Memory B cell (primary cell): ENCODE measurements around the gene C4orf46.
"Not testable (repeated sequence)": the region's sequence is repeated elsewhere in the genome, so short reads cannot be mapped to it uniquely, and the experiment has no call there.

ENCODE experiments used
- ATAC-seq: fragments of 150-1000 bp; cut with Tn5 transposase; 2 replicates; pipeline ENCODE4 v1.10.0; 2021; ENCODE audit warnings: low read depth, mild to moderate bottlenecking, moderate library complexity
- DNase-seq, 2 donors: peaks; one replicate each; pipeline ENCODE4 v3.0.0; 2022; ENCODE audit warnings: low spot score in 2 of 2
- H3K27ac Mint-ChIP-seq: one replicate; pipeline ENCODE4 v1.8.0; 2022; ENCODE audit warnings: mild to moderate bottlenecking, moderate library complexity, mixed read lengths
- H3K27me3 Mint-ChIP-seq: one replicate; pipeline ENCODE4 v1.8.0; 2022; ENCODE audit warnings: mixed read lengths
- H3K36me3 Mint-ChIP-seq: one replicate; pipeline ENCODE4 v1.8.0; 2022; ENCODE audit warnings: mild to moderate bottlenecking, mixed read lengths
- H3K4me1 Mint-ChIP-seq: one replicate; pipeline ENCODE4 v1.8.0; 2022; ENCODE audit warnings: mixed read lengths
- H3K4me3 Mint-ChIP-seq: one replicate; pipeline ENCODE4 v1.8.0; 2022; ENCODE audit warnings: mild to moderate bottlenecking, moderate library complexity, mixed read lengths
- H3K9me3 Mint-ChIP-seq: one replicate; pipeline ENCODE4 v1.8.0; 2022; ENCODE audit warnings: mixed read lengths

Gene C4orf46

DNA sequence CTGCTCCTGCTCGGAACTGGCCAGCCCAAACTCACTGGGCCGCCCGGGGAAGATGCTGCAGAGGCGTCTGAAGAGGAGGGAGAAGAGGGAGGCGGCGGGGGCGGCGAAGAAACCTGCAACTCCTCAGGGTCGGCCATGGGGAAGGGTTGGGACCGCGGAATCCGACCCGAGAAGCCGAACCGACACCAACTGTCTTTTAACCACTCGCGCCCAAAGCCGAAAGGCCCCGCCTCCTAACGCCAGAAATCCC, at the start of gene C4orf46:
TSS of gene C4orf46 (minus strand) at position 223 of the 250 bp plus-strand sequence. CDS start at position 137, 86 bp downstream.
- ATAC-seq: no peak
- Mint-ChIP-seq H3K4me3 (peak within 1 kb of the TSS; percentile 84), H3K36me3 (no peaks in the 10 kb centered on the region), H3K4me1 (peaks cover 9% of the 10 kb centered on the region), H3K27me3 (no peaks in the 10 kb centered on the region), H3K9me3 (no peaks in the 10 kb centered on the region), H3K27ac (peak within 1 kb of the TSS; percentile 88)
- DNase-seq: no peak

GRCh38 chr4:158715802-158716201, 44.1 kb upstream of the C4orf46 start:
- Mint-ChIP-seq H3K27ac (no peak overlapping the region), H3K36me3 (peaks cover 44% of the 10 kb centered on the region), H3K27me3 (no peaks in the 10 kb centered on the region), H3K4me3 (no peak overlapping the region), H3K9me3 (no peaks in the 10 kb centered on the region), H3K4me1 (peaks cover 4% of the 10 kb centered on the region)
- DNase-seq (no peak), ATAC-seq (no peak)

DNA sequence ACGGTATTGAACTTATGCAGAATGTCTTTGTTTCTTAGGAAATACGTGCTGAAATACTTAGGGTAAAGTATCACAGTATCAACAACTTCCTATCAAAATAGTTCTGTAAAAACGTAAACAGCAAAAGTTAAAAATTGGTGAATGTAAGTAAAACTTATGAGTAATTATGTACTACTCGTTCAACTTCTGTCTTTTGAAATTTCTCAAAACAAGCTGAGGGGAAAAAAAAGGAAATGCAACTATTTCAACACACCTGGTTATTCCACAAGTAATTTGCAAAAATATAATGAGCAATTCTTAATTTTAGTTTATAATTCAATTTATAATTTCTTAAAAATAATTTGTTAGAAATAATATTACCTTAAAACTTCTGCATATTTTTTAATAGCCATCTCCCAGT, 43.2 kb upstream of the C4orf46 start:
- H3K27ac Mint-ChIP-seq: no peak overlapping the region
- peaks cover 4% of the 10 kb centered on the region for H3K4me1 Mint-ChIP-seq
- no peaks in the 10 kb centered on the region for H3K27me3 Mint-ChIP-seq
- no peak for DNase-seq
- H3K9me3 Mint-ChIP-seq: no peaks in the 10 kb centered on the region
- no peak for ATAC-seq
- peaks cover 48% of the 10 kb centered on the region for H3K36me3 Mint-ChIP-seq
- no peak overlapping the region for H3K4me3 Mint-ChIP-seq

DNA sequence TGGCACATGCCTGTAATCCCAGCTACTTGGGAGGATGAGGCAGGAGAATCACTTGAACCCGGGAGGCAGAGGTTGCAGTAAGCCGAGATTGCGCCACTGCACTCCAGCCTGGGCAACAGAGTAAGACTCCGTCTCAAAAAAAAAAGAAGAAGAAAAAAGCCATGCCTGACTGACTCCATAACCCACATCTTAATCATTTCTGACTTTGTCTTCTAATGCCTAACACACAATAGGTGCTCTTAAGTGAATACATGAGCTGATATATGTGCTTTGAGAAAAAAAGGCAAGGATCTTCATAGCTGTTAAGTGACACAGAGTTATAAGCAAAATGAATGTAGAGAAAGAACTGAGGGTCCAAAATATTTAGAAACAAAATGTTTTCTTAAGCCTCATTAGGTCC, 40.9 kb upstream of the C4orf46 start:
- not testable (repeated sequence) for H3K9me3 Mint-ChIP-seq, H3K4me3 Mint-ChIP-seq, ATAC-seq, H3K27me3 Mint-ChIP-seq, H3K4me1 Mint-ChIP-seq, DNase-seq, H3K27ac Mint-ChIP-seq
- H3K36me3 Mint-ChIP-seq: peaks cover 38% of the 10 kb centered on the region

DNA sequence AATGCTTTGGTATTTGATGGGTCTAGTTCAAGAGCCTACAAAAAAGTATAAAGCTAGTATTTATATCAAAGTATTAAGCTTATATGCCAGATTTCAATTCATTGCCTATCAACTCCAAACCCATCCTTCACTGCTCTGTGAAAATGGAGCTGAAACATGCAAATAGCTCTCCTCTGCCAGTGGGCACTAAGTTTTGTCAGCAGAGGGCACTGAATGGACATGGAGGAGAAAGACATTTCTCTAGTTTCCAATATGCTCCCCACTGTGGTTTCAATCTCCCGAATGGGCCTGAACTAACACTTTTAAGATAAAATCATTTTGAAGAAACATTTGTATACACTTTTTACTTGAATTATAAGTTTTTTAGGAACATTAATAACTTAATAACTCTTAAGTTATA, 39.1 kb upstream of the C4orf46 start:
- ATAC-seq (no peak), DNase-seq (no peak)
- H3K27me3 Mint-ChIP-seq: no peaks in the 10 kb centered on the region
- no peaks in the 10 kb centered on the region for H3K9me3 Mint-ChIP-seq
- H3K27ac Mint-ChIP-seq: no peak overlapping the region
- no peak overlapping the region for H3K4me3 Mint-ChIP-seq
- H3K4me1 Mint-ChIP-seq: no peaks in the 10 kb centered on the region
- H3K36me3 Mint-ChIP-seq: peaks cover 37% of the 10 kb centered on the region

GRCh38 chr4:158704274-158704673, 32.6 kb upstream of the C4orf46 start:
- H3K27me3 Mint-ChIP-seq: no peaks in the 10 kb centered on the region
- no peaks in the 10 kb centered on the region for H3K9me3 Mint-ChIP-seq
- no peak overlapping the region for H3K27ac Mint-ChIP-seq
- no peak for ATAC-seq
- DNase-seq: no peak
- H3K36me3 Mint-ChIP-seq: peaks cover 15% of the 10 kb centered on the region
- no peak overlapping the region for H3K4me3 Mint-ChIP-seq
- H3K4me1 Mint-ChIP-seq: no peaks in the 10 kb centered on the region

DNA sequence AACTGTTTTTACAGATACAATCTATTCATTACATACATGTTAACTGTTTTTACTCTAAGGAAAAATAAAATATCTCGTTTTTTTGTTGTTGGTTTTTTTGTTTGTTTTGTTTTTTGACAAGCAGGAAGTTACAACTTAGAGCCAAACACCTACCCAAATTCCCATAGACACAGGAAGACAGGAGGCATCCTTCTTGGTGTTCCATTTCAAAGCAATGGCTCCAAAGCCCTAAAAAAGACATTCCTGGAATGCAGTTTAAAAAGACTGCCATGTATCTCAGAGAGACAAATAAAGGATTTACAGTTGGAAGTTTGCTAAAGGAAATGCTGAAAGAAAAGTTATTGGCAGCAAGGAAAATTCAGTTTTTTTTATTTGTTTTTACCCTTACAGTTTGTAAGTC, 17.1 kb upstream of the C4orf46 start:
- DNase-seq: no peak
- Mint-ChIP-seq H3K9me3 (no peaks in the 10 kb centered on the region), H3K4me3 (no peak overlapping the region), H3K36me3 (peaks cover 18% of the 10 kb centered on the region), H3K27ac (no peak overlapping the region), H3K27me3 (no peaks in the 10 kb centered on the region), H3K4me1 (no peaks in the 10 kb centered on the region)
- ATAC-seq: no peak

GRCh38 chr4:158682066-158682465, 10.4 kb upstream of the C4orf46 start:
- Mint-ChIP-seq H3K4me1 (no peaks in the 10 kb centered on the region), H3K27ac (no peak overlapping the region), H3K36me3 (peaks cover 11% of the 10 kb centered on the region), H3K27me3 (no peaks in the 10 kb centered on the region), H3K4me3 (no peak overlapping the region), H3K9me3 (no peaks in the 10 kb centered on the region)
- DNase-seq (no peak), ATAC-seq (no peak)

GRCh38 chr4:158681629-158682028, 9.9 kb upstream of the C4orf46 start:
- H3K4me3 Mint-ChIP-seq: no peak overlapping the region

GRCh38 chr4:158678767-158679166, 7.1 kb upstream of the C4orf46 start:
- Mint-ChIP-seq H3K9me3 (no peaks in the 10 kb centered on the region), H3K36me3 (peaks cover 2% of the 10 kb centered on the region), H3K27me3 (no peaks in the 10 kb centered on the region), H3K27ac (no peak overlapping the region), H3K4me1 (no peaks in the 10 kb centered on the region), H3K4me3 (no peak overlapping the region)
- no peak for DNase-seq
- ATAC-seq: no peak

More at GRCh38 chr4:158681629-158682028, 9.9 kb upstream of the C4orf46 start:
- H3K9me3 Mint-ChIP-seq: no peaks in the 10 kb centered on the region
- DNase-seq (no peak), ATAC-seq (no peak)
- H3K27me3 Mint-ChIP-seq: no peaks in the 10 kb centered on the region
- H3K27ac Mint-ChIP-seq: no peak overlapping the region
- H3K36me3 Mint-ChIP-seq: peaks cover 9% of the 10 kb centered on the region
- H3K4me1 Mint-ChIP-seq: no peaks in the 10 kb centered on the region

- peaks cover 4% of the 10 kb centered on the region for H3K4me1 Mint-ChIP-seq
- no peak for ATAC-seq
- H3K9me3 Mint-ChIP-seq: no peaks in the 10 kb centered on the region
- no peak overlapping the region for H3K4me3 Mint-ChIP-seq
- no peak overlapping the region for H3K27ac Mint-ChIP-seq
- no peak for DNase-seq
- H3K27me3 Mint-ChIP-seq: no peaks in the 10 kb centered on the region
- H3K36me3 Mint-ChIP-seq: peaks cover 2% of the 10 kb centered on the region
These were observed 4.4 kb upstream of the C4orf46 start for GRCh38 chr4:158676076-158676475.

DNA sequence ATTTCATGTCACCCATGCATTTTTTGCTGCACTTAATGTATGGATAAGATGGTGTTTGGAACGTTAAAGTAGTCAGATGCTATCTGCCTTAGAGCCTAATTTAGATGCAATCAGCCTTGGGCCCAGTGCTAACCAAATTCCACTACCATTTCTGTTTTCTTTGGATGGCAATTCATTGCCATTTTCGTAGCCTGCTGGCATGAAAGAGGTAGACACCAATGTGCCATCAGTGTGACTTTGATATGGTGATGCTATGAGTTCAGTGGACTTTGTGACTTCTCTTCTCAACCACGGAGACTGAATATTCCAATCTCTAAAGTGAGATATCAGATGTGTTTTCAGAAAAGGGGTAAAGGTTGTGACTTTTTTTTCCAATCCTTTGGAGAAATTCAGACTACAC, 1.9 kb upstream of the C4orf46 start:
- Mint-ChIP-seq H3K27ac (no peak overlapping the region), H3K9me3 (no peaks in the 10 kb centered on the region), H3K27me3 (no peaks in the 10 kb centered on the region), H3K4me3 (no peak overlapping the region), H3K4me1 (peaks cover 9% of the 10 kb centered on the region), H3K36me3 (no peaks in the 10 kb centered on the region)
- no peak for ATAC-seq
- no peak for DNase-seq

DNA sequence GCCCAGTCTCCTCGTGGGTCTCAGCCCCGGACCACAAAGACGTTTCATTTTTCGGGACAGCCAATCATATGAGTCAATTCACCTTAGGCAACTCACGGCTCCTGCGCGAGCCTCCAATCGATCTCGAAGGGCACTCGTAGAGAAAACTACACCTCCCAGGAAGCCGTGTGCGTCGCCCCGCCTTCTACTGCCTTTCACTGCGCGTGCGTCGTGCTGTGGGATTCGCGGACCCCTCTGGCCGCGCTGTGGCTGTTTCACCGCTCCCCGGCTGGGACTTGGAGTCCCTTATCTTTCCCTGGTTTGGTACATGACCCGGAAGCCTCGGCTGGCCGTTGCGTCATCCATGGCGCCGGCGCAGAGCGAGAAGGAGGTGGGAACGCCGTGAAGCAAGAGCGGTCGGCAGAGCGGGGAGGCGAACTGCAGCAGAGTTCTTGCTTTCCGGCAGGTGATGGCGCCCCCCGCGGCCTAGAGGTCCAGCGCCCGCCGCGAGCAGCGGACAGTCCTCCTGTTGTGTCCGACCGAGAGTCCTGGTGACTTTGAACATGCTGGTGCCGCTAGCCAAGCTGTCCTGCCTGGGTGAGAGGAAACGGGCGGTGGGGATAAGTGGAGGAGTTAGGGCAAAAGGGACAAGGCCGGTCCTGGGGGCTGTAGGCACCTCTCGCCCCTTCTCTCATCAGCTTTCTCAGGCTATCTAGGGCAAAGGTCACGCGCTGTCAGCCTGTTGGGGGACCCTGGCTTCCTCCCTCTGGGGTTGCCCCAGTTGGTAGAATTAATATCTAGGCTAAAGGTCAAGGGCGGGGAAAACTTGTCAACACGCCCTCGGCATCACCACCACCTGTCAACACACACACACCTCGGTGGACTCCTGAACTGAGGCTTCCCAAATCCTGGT, 474 bp upstream of the C4orf46 start, which contains the start of gene ETFDH:
TSS of gene ETFDH (plus strand) at position 382 of the 892 bp plus-strand sequence. CDS start at position 543, 161 bp downstream.
- Mint-ChIP-seq H3K4me1 (peaks cover 9% of the 10 kb centered on the region), H3K9me3 (no peaks in the 10 kb centered on the region), H3K27ac (peak within 1 kb of the TSS; percentile 88), H3K4me3 (peak within 1 kb of the TSS; percentile 84), H3K36me3 (no peaks in the 10 kb centered on the region), H3K27me3 (no peaks in the 10 kb centered on the region)
- DNase-seq (peak; percentile 91 to 96), ATAC-seq (peak; percentile 80)

DNA sequence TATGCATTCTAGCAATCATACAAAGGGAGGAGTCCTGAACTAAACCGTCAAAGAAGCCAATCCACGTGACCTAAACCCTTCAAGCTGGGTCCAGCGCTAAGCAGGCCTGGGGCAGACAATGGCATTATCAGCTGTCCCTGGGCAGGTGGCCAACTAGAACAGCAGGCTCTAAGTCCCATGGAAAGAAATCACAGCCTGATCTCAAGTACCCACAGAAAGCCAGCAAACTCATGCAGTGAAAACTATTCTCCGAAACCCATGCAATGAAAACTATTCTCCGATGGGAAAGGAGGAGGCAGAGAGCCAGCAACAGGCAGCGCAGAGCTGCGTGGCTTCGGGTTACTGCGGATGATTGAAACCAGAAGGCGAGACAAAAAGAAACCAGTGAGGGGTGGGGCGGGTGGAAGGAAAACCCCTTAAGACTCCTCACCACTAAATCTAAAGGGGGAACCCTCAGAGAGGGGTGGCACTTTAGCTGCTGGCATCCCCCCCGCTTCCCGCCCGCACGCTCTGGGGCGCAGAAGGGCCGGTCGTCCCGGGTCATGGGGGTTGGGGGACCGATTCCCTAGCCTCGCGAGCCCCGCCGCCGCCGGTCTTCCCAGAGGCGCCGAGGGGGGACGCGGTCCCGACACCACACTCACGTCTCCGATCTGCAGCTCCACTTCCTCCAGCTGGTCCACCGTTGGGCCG, 567 bp downstream of the C4orf46 start:
- Mint-ChIP-seq H3K9me3 (no peaks in the 10 kb centered on the region), H3K27me3 (no peaks in the 10 kb centered on the region), H3K4me3 (peak overlapping the region; percentile 84), H3K36me3 (no peaks in the 10 kb centered on the region), H3K27ac (peak overlapping the region; percentile 88), H3K4me1 (peaks cover 9% of the 10 kb centered on the region)
- DNase-seq: peak; percentile 59 to 67
- ATAC-seq: peak; percentile 33
